GM23248 (cell line): ENCODE data around the gene CYBB.

ENCODE experiments used
- EZH2 ChIP-seq: fragments of 200-600 bp; sonication (generic); IDR thresholded peaks from 2 replicates; pipeline ENCODE4 v1.6.1; 2018; ENCODE audit warnings: antibody characterized with exemption, mild to moderate bottlenecking; ENCODE audit not compliant: insufficient read depth, poor library complexity, severe bottlenecking
- EZH2phosphoT487 ChIP-seq: fragments of 200-600 bp; sonication (generic); IDR thresholded peaks from 2 replicates; pipeline ENCODE4 v1.6.1; 2018; ENCODE audit warnings: antibody characterized with exemption, moderate library complexity, mild to moderate bottlenecking, low read depth; ENCODE audit not compliant: insufficient read depth

DNA sequence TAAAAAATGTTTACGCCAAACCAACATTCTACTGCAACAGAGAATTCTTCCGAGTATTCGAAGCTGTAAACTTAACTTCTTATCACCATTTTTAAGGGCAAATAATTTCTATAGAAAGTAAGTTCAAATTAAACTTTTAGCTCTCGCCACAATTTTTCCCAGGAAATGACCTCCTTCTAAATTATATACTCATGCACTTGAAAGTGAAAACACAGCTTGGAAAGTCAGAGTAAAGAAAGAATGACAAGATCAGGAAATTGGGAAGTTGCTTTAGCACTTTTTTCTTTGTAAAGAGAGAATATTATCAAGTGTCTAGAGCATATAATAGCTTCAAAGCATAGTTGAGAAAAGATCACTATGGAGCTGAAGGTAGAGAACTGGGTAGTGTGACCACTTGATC is 1.2 kb downstream of the CYBB start:
- TF ChIP-seq EZH2phosphoT487 (no peak), EZH2 (no peak)
